ENCODE data around the gene USP28. TPM values are rescaled to one million over a fixed set of nuclear protein-coding genes. Genes with fewer than 3 reads are reported as not detected.

USP28 gene
- total and polyA plus RNA-seq, 2 donors = 7.4 to 13.6 TPM

GRCh38 chr11:113904379-113905101 is 29.2 kb upstream of the USP28 start, which contains the start of gene HTR3B:
HTR3B (plus strand) TSS chr11:113904796; CDS start chr11:113904934, 138 bp downstream.
- Histone ChIP-seq H3K4me3 (ENCODE audit: low read length in 2 of 2) (no peak within 1 kb of the TSS), H3K36me3 (ENCODE audit: control insufficient read depth in 2 of 2, insufficient read depth in 2 of 2, low read length in 1 of 2) (no peaks in the 10 kb centered on the region), H3K27ac (ENCODE audit: low read depth in 1 of 2, low read length in 1 of 2) (no peak within 1 kb of the TSS), H3K4me1 (ENCODE audit: control insufficient read depth in 2 of 2, insufficient read depth in 2 of 2, low read length in 2 of 2) (no peaks in the 10 kb centered on the region), H3K9me3 (ENCODE audit: control insufficient read depth in 2 of 2, insufficient read depth in 1 of 2, low read length in 1 of 2) (no peaks in the 10 kb centered on the region), H3K27me3 (ENCODE audit: control insufficient read depth in 2 of 2, insufficient read depth in 1 of 2, low read length in 1 of 2) (no peaks in the 10 kb centered on the region)
- 81% methylated on average over 6 of the region's 6 CpGs for WGBS
- no peak for DNase-seq (ENCODE audit: low read depth in 6 of 9, low spot score in 9 of 9)

DNA sequence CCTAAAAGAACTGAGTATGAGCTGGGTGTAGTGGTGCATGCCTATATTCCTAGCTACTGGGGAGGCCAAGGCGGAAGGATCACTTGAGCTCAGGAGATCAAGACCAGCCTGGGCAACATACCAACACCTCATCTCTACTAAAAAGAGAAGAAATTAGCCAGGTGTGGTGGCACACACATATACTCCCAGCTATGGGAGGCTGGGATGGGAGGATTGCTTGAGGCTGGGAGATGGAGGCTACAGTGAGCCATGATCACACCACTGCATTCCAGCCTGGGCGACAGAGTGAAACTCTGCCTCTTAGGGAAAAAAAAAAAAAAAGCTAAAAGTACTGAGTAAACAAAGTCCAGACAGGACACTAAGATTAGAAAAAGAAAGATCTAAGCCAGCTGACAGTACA is 25.8 kb upstream of the USP28 start:
- no peak overlapping the region for H3K4me3 ChIP-seq (ENCODE audit: low read length in 2 of 2)
- H3K27me3 ChIP-seq (ENCODE audit: control insufficient read depth in 2 of 2, insufficient read depth in 1 of 2, low read length in 1 of 2) = no peaks in the 10 kb centered on the region
- WGBS = 96% methylated on average over 2 of the region's 2 CpGs

DNA sequence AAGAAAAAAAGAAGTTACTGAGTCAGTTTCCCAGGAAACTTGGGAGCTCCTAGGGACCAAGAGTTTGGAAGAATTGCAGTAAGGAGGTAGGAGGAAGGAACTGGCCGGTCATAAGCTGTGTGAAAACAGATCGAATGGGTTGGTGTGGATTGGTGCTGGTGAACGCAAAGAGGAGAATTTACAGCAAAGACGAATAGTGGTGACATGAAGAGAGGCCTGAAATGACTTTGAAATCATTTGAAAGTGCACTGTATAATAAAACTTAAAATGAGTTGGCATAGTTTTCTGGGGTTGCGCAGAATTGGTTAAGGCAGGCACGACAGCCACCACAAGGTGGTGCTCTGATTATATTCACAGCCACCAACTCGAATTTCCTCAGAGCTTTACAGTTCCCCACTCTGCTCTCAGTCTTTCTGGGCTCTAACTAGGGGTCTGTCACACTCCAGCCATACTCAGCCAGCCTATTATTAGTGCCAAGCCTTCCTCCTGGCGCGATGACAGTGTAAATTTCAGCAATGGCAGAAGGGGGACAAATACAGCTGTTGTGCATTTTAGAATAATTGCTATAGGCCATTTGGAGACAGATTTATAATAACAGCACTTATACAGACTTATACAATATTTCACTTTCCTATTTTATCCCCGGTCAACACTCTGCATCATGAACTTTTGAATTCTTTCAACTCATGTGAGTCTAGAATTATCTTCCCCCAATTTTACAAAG is 20.9 kb upstream of the USP28 start:
- 33% methylated on average over 10 of the region's 10 CpGs for WGBS
- peak in 6 of 9 donors; percentile 17 to 47 (median 27) for DNase-seq (ENCODE audit: low read depth in 6 of 9, low spot score in 9 of 9)

More for the DNA sequence above, 25.8 kb upstream of the USP28 start:
- no peaks in the 10 kb centered on the region for H3K9me3 ChIP-seq (ENCODE audit: control insufficient read depth in 2 of 2, insufficient read depth in 1 of 2, low read length in 1 of 2)
- H3K4me1 ChIP-seq (ENCODE audit: control insufficient read depth in 2 of 2, insufficient read depth in 2 of 2, low read length in 2 of 2) = no peaks in the 10 kb centered on the region
- H3K36me3 ChIP-seq (ENCODE audit: control insufficient read depth in 2 of 2, insufficient read depth in 2 of 2, low read length in 1 of 2) = no peaks in the 10 kb centered on the region
- H3K27ac ChIP-seq (ENCODE audit: low read depth in 1 of 2, low read length in 1 of 2) = no peak overlapping the region
- no peak for DNase-seq (ENCODE audit: low read depth in 6 of 9, low spot score in 9 of 9)

DNA sequence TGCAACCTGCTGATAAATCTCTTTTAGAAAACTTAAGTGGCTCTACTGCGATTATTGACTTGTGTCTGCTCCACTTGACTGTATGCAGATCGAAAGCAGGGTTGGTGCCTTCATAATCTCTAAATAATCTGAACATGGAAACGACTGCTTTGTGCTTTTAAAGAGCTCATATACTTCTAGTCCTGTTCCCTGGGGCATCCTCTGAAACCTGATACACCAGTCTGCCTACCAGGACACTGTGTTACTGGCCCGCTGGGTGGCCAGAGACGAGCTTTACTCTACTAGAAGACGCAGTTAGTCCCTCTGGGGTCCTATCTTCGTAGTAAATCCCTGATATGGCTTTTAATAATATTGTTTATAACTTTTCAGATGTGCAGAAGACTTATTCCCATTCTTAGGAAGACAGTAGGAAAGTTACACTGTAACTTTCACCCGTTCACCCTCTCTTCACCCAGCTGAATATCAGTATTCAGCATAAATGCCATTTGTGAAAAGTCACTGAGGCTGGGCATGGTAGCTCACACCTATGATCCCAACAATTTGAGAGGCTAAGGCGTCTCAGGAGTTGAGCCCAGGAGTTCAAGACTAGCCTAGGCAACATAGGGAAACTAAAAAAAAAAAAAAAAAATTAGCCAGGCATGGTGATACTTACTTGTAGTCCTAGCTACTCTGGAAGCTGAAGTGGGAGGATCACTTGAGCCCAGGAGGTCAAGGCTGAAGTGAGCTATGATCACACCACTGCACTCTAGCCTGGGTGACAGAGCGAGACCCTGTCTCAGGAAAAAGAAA is 20.2 kb upstream of the USP28 start:
- DNase-seq (ENCODE audit: low read depth in 6 of 9, low spot score in 9 of 9) = no peak
- H3K4me1 ChIP-seq (ENCODE audit: control insufficient read depth in 2 of 2, insufficient read depth in 2 of 2, low read length in 2 of 2) = no peaks in the 10 kb centered on the region
- H3K9me3 ChIP-seq (ENCODE audit: control insufficient read depth in 2 of 2, insufficient read depth in 1 of 2, low read length in 1 of 2) = no peaks in the 10 kb centered on the region
- H3K4me3 ChIP-seq (ENCODE audit: low read length in 2 of 2) = no peak overlapping the region
- no peak overlapping the region for H3K27ac ChIP-seq (ENCODE audit: low read depth in 1 of 2, low read length in 1 of 2)
- H3K36me3 ChIP-seq (ENCODE audit: control insufficient read depth in 2 of 2, insufficient read depth in 2 of 2, low read length in 1 of 2) = no peaks in the 10 kb centered on the region
- 88% methylated on average over 10 of the region's 10 CpGs for WGBS
- H3K27me3 ChIP-seq (ENCODE audit: control insufficient read depth in 2 of 2, insufficient read depth in 1 of 2, low read length in 1 of 2) = no peaks in the 10 kb centered on the region

More for the DNA sequence above, 20.9 kb upstream of the USP28 start:
- Histone ChIP-seq H3K27ac (ENCODE audit: low read depth in 1 of 2, low read length in 1 of 2) (no peak overlapping the region), H3K9me3 (ENCODE audit: control insufficient read depth in 2 of 2, insufficient read depth in 1 of 2, low read length in 1 of 2) (no peaks in the 10 kb centered on the region), H3K36me3 (ENCODE audit: control insufficient read depth in 2 of 2, insufficient read depth in 2 of 2, low read length in 1 of 2) (no peaks in the 10 kb centered on the region), H3K4me3 (ENCODE audit: low read length in 2 of 2) (no peak overlapping the region), H3K4me1 (ENCODE audit: control insufficient read depth in 2 of 2, insufficient read depth in 2 of 2, low read length in 2 of 2) (no peaks in the 10 kb centered on the region), H3K27me3 (ENCODE audit: control insufficient read depth in 2 of 2, insufficient read depth in 1 of 2, low read length in 1 of 2) (no peaks in the 10 kb centered on the region)

GRCh38 chr11:113894421-113894996 is 19.1 kb upstream of the USP28 start:
- no peaks in the 10 kb centered on the region for H3K9me3 ChIP-seq (ENCODE audit: control insufficient read depth in 2 of 2, insufficient read depth in 1 of 2, low read length in 1 of 2)
- H3K27ac ChIP-seq (ENCODE audit: low read depth in 1 of 2, low read length in 1 of 2) = no peak overlapping the region
- H3K4me3 ChIP-seq (ENCODE audit: low read length in 2 of 2) = no peak overlapping the region
- H3K4me1 ChIP-seq (ENCODE audit: control insufficient read depth in 2 of 2, insufficient read depth in 2 of 2, low read length in 2 of 2) = no peaks in the 10 kb centered on the region
- H3K36me3 ChIP-seq (ENCODE audit: control insufficient read depth in 2 of 2, insufficient read depth in 2 of 2, low read length in 1 of 2) = no peaks in the 10 kb centered on the region
- WGBS = 71% methylated on average over 9 of the region's 9 CpGs
- DNase-seq (ENCODE audit: low read depth in 6 of 9, low spot score in 9 of 9) = no peak
- no peaks in the 10 kb centered on the region for H3K27me3 ChIP-seq (ENCODE audit: control insufficient read depth in 2 of 2, insufficient read depth in 1 of 2, low read length in 1 of 2)

GRCh38 chr11:113888848-113889247 is 13.5 kb upstream of the USP28 start:
- no peak for DNase-seq (ENCODE audit: low read depth in 6 of 9, low spot score in 9 of 9)
- Histone ChIP-seq H3K27me3 (ENCODE audit: control insufficient read depth in 2 of 2, insufficient read depth in 1 of 2, low read length in 1 of 2) (no peaks in the 10 kb centered on the region), H3K4me1 (ENCODE audit: control insufficient read depth in 2 of 2, insufficient read depth in 2 of 2, low read length in 2 of 2) (no peaks in the 10 kb centered on the region), H3K4me3 (ENCODE audit: low read length in 2 of 2) (no peak overlapping the region), H3K27ac (ENCODE audit: low read depth in 1 of 2, low read length in 1 of 2) (no peak overlapping the region), H3K36me3 (ENCODE audit: control insufficient read depth in 2 of 2, insufficient read depth in 2 of 2, low read length in 1 of 2) (no peaks in the 10 kb centered on the region), H3K9me3 (ENCODE audit: control insufficient read depth in 2 of 2, insufficient read depth in 1 of 2, low read length in 1 of 2) (no peaks in the 10 kb centered on the region)

GRCh38 chr11:113885897-113886296 is 10.5 kb upstream of the USP28 start:
- DNase-seq (ENCODE audit: low read depth in 6 of 9, low spot score in 9 of 9) = no peak

DNA sequence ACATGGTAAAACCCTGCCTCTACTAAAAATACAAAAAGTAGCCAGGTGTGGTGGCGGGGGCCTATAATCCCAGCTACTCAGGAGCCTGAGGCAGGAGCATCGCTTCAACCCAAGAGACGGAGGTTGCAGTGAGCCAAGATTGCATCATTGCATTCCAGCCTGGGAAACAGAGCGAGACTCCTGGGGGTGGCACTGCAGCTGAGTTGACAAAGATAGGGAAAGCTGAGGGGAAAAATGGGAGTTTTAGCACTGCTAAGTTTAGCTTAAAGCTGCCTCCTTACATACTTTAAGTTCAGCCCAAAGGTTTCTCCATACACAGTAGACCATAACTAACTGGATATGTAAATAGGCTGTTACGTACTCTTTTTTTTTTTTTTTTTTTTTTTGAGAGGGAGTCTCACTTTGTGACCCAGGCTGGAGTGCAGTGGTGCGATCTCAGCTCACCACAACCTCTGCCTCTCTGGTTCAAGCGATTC is 9.0 kb upstream of the USP28 start:
- Histone ChIP-seq H3K27ac (ENCODE audit: low read depth in 1 of 2, low read length in 1 of 2) (no peak overlapping the region), H3K36me3 (ENCODE audit: control insufficient read depth in 2 of 2, insufficient read depth in 2 of 2, low read length in 1 of 2) (no peaks in the 10 kb centered on the region), H3K9me3 (ENCODE audit: control insufficient read depth in 2 of 2, insufficient read depth in 1 of 2, low read length in 1 of 2) (peaks cover 0 to 4% of the 10 kb centered on the region in 2 donors), H3K27me3 (ENCODE audit: control insufficient read depth in 2 of 2, insufficient read depth in 1 of 2, low read length in 1 of 2) (no peaks in the 10 kb centered on the region), H3K4me1 (ENCODE audit: control insufficient read depth in 2 of 2, insufficient read depth in 2 of 2, low read length in 2 of 2) (no peaks in the 10 kb centered on the region), H3K4me3 (ENCODE audit: low read length in 2 of 2) (no peak overlapping the region)
- no peak for DNase-seq (ENCODE audit: low read depth in 6 of 9, low spot score in 9 of 9)
- 92% methylated on average over 7 of the region's 7 CpGs for WGBS

More at GRCh38 chr11:113885897-113886296, 10.5 kb upstream of the USP28 start:
- H3K36me3 ChIP-seq (ENCODE audit: control insufficient read depth in 2 of 2, insufficient read depth in 2 of 2, low read length in 1 of 2) = no peaks in the 10 kb centered on the region
- H3K9me3 ChIP-seq (ENCODE audit: control insufficient read depth in 2 of 2, insufficient read depth in 1 of 2, low read length in 1 of 2) = no peaks in the 10 kb centered on the region
- no peaks in the 10 kb centered on the region for H3K27me3 ChIP-seq (ENCODE audit: control insufficient read depth in 2 of 2, insufficient read depth in 1 of 2, low read length in 1 of 2)
- WGBS = 93% methylated on average over 6 of the region's 6 CpGs
- H3K27ac ChIP-seq (ENCODE audit: low read depth in 1 of 2, low read length in 1 of 2) = no peak overlapping the region
- no peaks in the 10 kb centered on the region for H3K4me1 ChIP-seq (ENCODE audit: control insufficient read depth in 2 of 2, insufficient read depth in 2 of 2, low read length in 2 of 2)
- no peak overlapping the region for H3K4me3 ChIP-seq (ENCODE audit: low read length in 2 of 2)
